Bronchial epithelial cell (primary cell): Measurements from ENCODE around the gene HIVEP1. TPM values are rescaled to one million over a fixed set of nuclear protein-coding genes. Genes with fewer than 3 reads are reported as not detected.
A peak's percentile ranks its signal among the peaks of the same experiment; 100 is the strongest.

Source experiments
- DNase-seq: peaks from one replicate; pipeline ENCODE4 v3.0.0-alpha.2; 2010; ENCODE audit warnings: low read depth
- FAIRE-seq: peaks from 2 replicates; lab custom pipeline; 2011; peaks lifted over from hg19 to GRCh38; lab: Jason Lieb, UNC
- H3K27me3 ChIP-seq: 2 replicates; pipeline ENCODE4 v1.5.1; 2011; ENCODE audit warnings: low read length; ENCODE audit not compliant: control insufficient read depth, insufficient read depth
- H3K36me3 ChIP-seq: 2 replicates; pipeline ENCODE4 v1.5.1; 2011; ENCODE audit warnings: low read length; ENCODE audit not compliant: control insufficient read depth, insufficient read depth
- H3K4me3 ChIP-seq: 2 replicates; pipeline ENCODE4 v1.5.1; 2011; ENCODE audit warnings: mild to moderate bottlenecking, low read depth, low read length, control low read depth
- CTCF ChIP-seq: IDR thresholded peaks from 2 replicates; pipeline ENCODE4 v1.5.1; 2011; ENCODE audit warnings: mild to moderate bottlenecking, moderate library complexity, low read length, control low read depth, inconsistent platforms; ENCODE audit not compliant: insufficient read depth, severe bottlenecking
- total RNA-seq: library from RNA; depleted of rRNA; stranded (reverse); fragments of >200 nt; gene quantifications from 2 replicates; pipeline ENCODE4 v1.2.1, GENCODE V29; 2014

The HIVEP1 gene
- total RNA-seq, 1 donor from 2014 or later, result 6.8 TPM

GRCh38 chr6:12051861-12052368, 39.8 kb downstream of the HIVEP1 start:
- FAIRE-seq (no peak), DNase-seq (no peak)
- no peak for TF ChIP-seq CTCF
- no peak overlapping the region for H3K4me3 ChIP-seq
- H3K27me3 ChIP-seq, result no peaks in the 10 kb centered on the region
- H3K36me3 ChIP-seq, result peaks cover 2% of the 10 kb centered on the region

- TF ChIP-seq CTCF, result no peak
These were observed 46.3 kb downstream of the HIVEP1 start for GRCh38 chr6:12058172-12058961.

GRCh38 chr6:12060780-12061609, 48.9 kb downstream of the HIVEP1 start:
- no peak for FAIRE-seq
- H3K4me3 ChIP-seq, result no peak overlapping the region
- no peaks in the 10 kb centered on the region for H3K36me3 ChIP-seq
- DNase-seq, result peak; percentile 59
- TF ChIP-seq CTCF, result no peak
- H3K27me3 ChIP-seq, result no peaks in the 10 kb centered on the region

More at GRCh38 chr6:12058172-12058961, 46.3 kb downstream of the HIVEP1 start:
- no peak overlapping the region for H3K4me3 ChIP-seq
- no peaks in the 10 kb centered on the region for H3K36me3 ChIP-seq
- DNase-seq, result no peak
- FAIRE-seq, result no peak
- H3K27me3 ChIP-seq, result no peaks in the 10 kb centered on the region

GRCh38 chr6:12062605-12063004, 50.5 kb downstream of the HIVEP1 start:
- no peak for TF ChIP-seq CTCF
- no peaks in the 10 kb centered on the region for H3K36me3 ChIP-seq
- no peaks in the 10 kb centered on the region for H3K27me3 ChIP-seq
- H3K4me3 ChIP-seq, result no peak overlapping the region
- FAIRE-seq (no peak), DNase-seq (no peak)

GRCh38 chr6:12064131-12064530, 52.0 kb downstream of the HIVEP1 start:
- H3K36me3 ChIP-seq, result no peaks in the 10 kb centered on the region
- DNase-seq (no peak), FAIRE-seq (no peak)
- H3K4me3 ChIP-seq, result no peak overlapping the region
- TF ChIP-seq CTCF, result no peak
- no peaks in the 10 kb centered on the region for H3K27me3 ChIP-seq
